ENCODE results near the gene KCMF1. TPM values are rescaled to one million over a fixed set of nuclear protein-coding genes. Genes with fewer than 3 reads are reported as not detected.

KCMF1 gene
- total RNA-seq, 1 donor = 64.5 TPM

DNA sequence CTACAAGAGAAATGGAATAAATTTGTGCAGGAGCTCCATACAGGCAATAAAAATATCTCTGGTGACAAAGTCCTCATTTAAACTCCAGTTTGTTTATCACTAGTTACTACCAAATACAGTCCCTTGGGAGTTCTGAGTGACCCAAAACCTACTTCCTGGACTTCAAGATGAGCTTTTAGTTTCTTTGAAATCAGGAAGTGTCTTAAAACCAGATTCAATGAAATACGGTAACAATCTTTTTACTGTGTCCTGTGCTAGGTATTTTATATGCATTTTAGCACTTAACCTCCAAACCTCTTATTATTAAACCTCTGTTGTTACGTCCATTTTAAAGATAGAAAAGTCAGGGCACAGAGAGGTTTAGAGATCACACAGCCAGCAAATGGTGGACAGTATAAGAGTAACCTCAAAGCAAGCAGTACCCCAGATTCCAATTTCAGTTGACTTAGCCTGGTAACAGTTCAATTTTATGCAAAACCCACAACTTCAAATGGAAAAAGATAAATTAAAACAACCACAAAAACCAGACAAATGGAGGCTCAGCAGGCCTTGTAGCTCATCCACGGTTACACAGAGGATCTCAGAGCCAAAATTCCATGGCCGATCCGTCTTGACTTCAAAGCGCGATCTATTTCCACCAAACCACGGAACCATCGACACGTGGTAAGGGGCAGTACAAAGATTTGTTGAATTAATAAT is 1.3 kb upstream of the KCMF1 start:
- peak overlapping the region; percentile 83 for H3K4me3 ChIP-seq (ENCODE audit: low read depth, low read length)
- DNase-seq (ENCODE audit: low read depth) = peak; percentile 55
- TF ChIP-seq, protein P1, sequence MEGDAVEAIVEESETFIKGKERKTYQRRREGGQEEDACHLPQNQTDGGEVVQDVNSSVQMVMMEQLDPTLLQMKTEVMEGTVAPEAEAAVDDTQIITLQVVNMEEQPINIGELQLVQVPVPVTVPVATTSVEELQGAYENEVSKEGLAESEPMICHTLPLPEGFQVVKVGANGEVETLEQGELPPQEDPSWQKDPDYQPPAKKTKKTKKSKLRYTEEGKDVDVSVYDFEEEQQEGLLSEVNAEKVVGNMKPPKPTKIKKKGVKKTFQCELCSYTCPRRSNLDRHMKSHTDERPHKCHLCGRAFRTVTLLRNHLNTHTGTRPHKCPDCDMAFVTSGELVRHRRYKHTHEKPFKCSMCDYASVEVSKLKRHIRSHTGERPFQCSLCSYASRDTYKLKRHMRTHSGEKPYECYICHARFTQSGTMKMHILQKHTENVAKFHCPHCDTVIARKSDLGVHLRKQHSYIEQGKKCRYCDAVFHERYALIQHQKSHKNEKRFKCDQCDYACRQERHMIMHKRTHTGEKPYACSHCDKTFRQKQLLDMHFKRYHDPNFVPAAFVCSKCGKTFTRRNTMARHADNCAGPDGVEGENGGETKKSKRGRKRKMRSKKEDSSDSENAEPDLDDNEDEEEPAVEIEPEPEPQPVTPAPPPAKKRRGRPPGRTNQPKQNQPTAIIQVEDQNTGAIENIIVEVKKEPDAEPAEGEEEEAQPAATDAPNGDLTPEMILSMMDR (IDR thresholded peaks at IDR 0.05; ENCODE audit: insufficient read depth, low read length) = no peak

DNA sequence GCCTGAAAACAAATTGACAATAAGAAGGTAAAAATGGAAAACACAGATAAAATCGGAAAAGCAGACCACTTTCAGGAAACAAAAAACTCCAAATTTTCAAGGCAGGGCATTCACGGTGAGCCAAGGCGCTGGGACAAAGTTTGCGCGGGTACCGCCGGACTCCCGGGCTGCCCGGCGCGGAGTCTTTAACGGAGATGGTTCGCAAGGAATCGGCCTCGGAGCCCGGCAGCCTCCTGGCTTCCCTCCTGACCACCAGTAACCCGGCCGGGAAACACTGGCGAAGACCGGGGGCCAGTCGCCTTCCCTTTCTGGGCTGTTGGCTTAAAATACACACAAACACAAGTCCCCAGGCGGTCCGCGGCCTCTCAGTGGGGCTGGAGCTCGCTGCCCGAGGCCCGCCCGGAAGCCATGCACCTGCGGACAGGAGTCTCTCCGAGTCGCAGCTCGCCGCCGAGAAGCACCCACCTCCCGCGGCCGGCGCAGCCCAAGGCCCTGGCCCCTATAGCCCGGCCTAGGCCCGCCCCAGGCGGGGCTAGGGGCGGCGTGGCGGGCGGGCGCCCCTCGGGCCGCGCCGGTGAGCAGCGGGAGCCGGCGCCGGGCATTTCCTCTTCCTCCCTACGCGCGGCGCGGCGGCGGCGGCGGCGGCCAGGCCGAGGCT is 622 bp upstream of the KCMF1 start:
- peak; percentile 39 for DNase-seq (ENCODE audit: low read depth)
- H3K4me3 ChIP-seq (ENCODE audit: low read depth, low read length) = peak overlapping the region; percentile 83
- TF ChIP-seq, protein P1 (IDR thresholded peaks at IDR 0.05; ENCODE audit: insufficient read depth, low read length) = no peak

DNA sequence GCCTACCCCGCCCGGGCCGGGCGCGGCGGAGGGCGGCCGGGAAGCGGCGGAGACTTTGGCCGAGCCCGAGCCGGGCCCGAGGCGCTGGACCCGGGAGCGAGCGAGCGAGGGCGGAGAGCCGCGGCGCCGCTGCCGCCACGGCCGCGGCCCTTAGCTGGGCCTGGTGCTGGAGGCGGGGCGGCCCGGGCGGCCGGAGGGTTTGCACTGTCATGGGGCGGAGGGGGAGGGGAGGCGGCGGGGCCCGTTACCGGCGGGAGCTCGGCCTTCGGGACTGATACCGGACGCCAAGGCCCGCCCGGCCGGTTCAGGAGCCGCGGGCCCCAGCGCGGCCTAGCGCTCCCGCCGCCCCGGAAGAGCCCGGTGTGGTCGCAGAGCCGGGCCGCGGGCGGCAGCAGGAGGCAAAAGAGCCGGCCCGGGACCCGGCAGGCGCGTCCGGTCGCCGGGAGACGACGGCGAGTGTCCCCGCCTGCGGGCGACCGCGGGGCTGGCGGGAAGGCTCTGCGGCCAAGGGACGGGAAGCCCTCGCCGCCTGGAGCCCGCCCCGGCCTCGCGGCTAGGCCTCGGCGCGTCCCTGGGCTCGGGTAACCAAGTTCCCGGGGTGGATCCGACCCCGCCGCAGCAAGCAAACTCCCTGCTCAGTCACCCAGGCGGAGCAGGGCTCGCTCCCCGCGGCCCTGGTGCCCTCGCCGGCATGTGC is 697 bp downstream of the KCMF1 start:
- TF ChIP-seq, protein P1 (IDR thresholded peaks at IDR 0.05; ENCODE audit: insufficient read depth, low read length) = no peak
- peak overlapping the region; percentile 83 for H3K4me3 ChIP-seq (ENCODE audit: low read depth, low read length)
- peak; percentile 27 for DNase-seq (ENCODE audit: low read depth)

DNA sequence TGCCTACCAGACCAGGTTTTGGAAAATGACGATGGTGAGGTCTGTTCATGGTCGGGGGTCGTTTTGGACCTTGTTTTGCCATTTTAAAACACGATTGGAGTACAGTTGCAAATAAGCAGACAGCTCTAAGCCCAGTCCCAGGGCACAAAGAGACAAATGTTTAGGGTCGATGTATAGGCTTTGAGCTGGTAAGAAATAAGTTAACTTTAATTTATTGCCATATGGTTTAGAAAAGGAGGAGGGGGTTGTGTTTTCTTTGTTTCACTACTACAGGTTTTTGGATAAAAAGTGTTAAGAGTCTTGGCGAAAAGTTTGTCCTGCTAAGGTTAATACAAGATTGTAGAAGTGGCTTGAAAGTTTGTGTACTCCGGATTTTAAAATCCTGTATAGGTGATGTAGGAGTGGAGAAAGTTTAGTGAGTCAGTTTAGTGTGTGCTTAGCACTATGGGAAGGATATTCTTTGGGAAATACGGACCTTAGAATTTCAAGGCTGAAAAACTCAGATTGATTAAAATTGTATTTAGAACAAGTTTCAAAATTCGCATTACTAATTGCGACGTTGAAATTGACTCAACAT is 1.3 kb downstream of the KCMF1 start:
- peak overlapping the region; percentile 83 for H3K4me3 ChIP-seq (ENCODE audit: low read depth, low read length)
- TF ChIP-seq, protein P1 (IDR thresholded peaks at IDR 0.05; ENCODE audit: insufficient read depth, low read length) = no peak
- peak; percentile 35 for DNase-seq (ENCODE audit: low read depth)

DNA sequence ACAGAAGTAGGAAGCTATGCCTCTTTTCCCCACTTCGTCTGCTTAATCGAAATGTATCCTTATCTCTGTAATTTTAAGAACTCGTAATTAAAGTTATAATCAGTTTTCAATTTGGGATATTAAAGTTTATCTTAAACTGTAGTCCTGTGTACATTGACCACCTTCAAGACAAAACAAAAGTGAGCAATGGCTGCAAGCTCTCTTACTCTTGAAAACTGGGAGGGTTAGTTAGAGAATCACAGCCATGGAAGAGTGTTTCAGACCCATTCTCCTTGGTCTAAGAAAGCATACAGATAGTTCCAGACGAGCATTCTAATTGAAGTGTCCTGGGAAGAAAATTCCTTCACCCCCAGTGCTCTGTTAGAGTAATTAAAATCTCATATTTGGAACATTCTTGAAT is 2.0 kb downstream of the KCMF1 start:
- no peak for DNase-seq (ENCODE audit: low read depth)
- H3K4me3 ChIP-seq (ENCODE audit: low read depth, low read length) = peak overlapping the region; percentile 83
- TF ChIP-seq, protein P1 (IDR thresholded peaks at IDR 0.05; ENCODE audit: insufficient read depth, low read length) = no peak

DNA sequence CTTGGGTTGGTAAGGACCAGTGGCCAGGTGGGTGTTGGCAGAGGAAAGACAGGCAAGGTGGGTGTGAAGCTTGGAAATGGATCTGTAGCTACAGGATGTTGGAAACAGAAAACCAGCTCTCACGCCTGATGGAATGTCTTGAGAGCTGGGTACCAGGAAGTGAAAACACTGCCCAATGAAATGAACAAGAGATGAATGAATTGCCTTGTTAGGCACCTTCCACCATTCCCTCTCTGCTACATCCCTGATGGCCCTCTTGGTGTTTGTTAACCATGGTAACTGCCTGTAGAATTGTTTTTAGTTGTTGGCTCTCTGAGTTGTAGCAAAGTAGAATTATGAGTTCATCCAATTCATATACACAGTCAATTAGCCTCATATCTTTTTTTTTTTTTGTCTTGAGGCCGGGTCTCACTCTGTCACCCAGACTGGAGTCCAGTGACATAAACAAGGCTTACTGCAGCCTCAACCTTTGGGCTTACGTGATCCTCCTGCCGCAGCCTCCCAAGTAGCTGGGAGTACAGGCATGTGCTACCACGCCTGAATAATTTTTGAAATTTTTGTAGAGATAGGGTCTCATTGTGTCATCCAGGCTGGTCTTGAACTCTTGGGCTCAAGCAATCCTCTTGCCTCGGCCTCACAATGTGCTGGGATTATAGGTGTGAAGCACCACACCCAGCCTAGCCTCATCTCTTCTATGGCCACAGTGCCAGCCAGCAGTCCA is 9.5 kb downstream of the KCMF1 start:
- no peak overlapping the region for H3K4me3 ChIP-seq (ENCODE audit: low read depth, low read length)
- TF ChIP-seq, protein P1 (IDR thresholded peaks at IDR 0.05; ENCODE audit: insufficient read depth, low read length) = no peak
- no peak for DNase-seq (ENCODE audit: low read depth)
